K562 (cell line): ENCODE data around the gene DPH7. TPM values are rescaled to one million over a fixed set of nuclear protein-coding genes. Genes with fewer than 3 reads are reported as not detected.
A peak's percentile ranks its signal among the peaks of the same experiment; 100 is the strongest.

ENCODE experiments used
- DDX20 ChIP-seq: fragments of 450-650 bp; IDR thresholded peaks from 2 replicates; pipeline ENCODE4 v1.6.1; 2016; ENCODE audit warnings: missing genetic modification characterization, low read depth, mild to moderate bottlenecking, missing compliant biosample characterization, moderate library complexity
- FIP1L1 ChIP-seq: fragments of 200-400 bp; formaldehyde crosslinking; IDR thresholded peaks from 2 replicates; pipeline ENCODE4 v1.6.1; 2018; ENCODE audit warnings: mild to moderate bottlenecking, low read depth, low read length; ENCODE audit not compliant: poor library complexity, severe bottlenecking
- JUN ChIP-seq, 2 experiments: sonication (generic) in 1 of 2; formaldehyde crosslinking in 1 of 2; IDR thresholded peaks; 2 replicates each; pipeline versions ENCODE4 v1.6.1 to v1.8.0; 2012 to 2022; ENCODE audit warnings: borderline replicate concordance in 2 of 2, mild to moderate bottlenecking in 2 of 2, improper control_type of control experiment in 1 of 2, low read depth in 1 of 2, low read length in 1 of 2, missing genetic modification reagents in 1 of 2
- KLF1 ChIP-seq: fragments of 450-650 bp; IDR thresholded peaks from 2 replicates; pipeline ENCODE4 v1.6.1; 2016; ENCODE audit warnings: missing genetic modification characterization, missing compliant biosample characterization
- MGA ChIP-seq: fragments of 450-650 bp; IDR thresholded peaks from 2 replicates; pipeline ENCODE4 v1.6.1; 2016; ENCODE audit warnings: mild to moderate bottlenecking, moderate library complexity
- MITF ChIP-seq: IDR thresholded peaks from 2 replicates; pipeline ENCODE4 v1.6.1; 2014; ENCODE audit warnings: antibody characterized with exemption
- POLR2G ChIP-seq: fragments of 200-400 bp; formaldehyde crosslinking; IDR thresholded peaks from 2 replicates; pipeline ENCODE4 v1.6.1; 2017; ENCODE audit warnings: low read depth, mild to moderate bottlenecking, antibody characterized with exemption, low read length, moderate library complexity
- SNRNP70 ChIP-seq: fragments of 200-400 bp; formaldehyde crosslinking; optimal IDR thresholded peaks from 2 replicates; pipeline ENCODE3; 2017; ENCODE audit warnings: low read depth, low read length
- ZNF121 ChIP-seq: sonication (generic); formaldehyde crosslinking; conservative IDR thresholded peaks from 2 replicates; pipeline ENCODE4 v1.8.0; 2022; ENCODE audit warnings: missing genetic modification reagents
- ZNF717 ChIP-seq: fragments of 250-450 bp; sonication (Bioruptor Pico); IDR thresholded peaks from 2 replicates; pipeline ENCODE4 v1.5.0; 2021
- polyA plus RNA-seq, 8 experiments: library from polyadenylated mRNA; depleted of rRNA in 4 of 8; stranded (reverse) in 5 of 8; unstranded in 3 of 8; fragments of >200 nt; fragmentation: Nextera tagmentation in 2 of 8; fragmentation: Illumina TruSeq in 1 of 8; extraction: Ambion mirVana in 2 of 8; extraction: Trizol in 1 of 8; gene quantifications; 2 replicates each; pipeline versions ENCODE4 v1.2.1 to v1.2.3, GENCODE V29; 2011 to 2014; ENCODE audit warnings: inconsistent platforms in 1 of 8, missing spikeins in 1 of 8
- total RNA-seq, 7 experiments: library from RNA; depleted of rRNA in 6 of 7; stranded (reverse); fragments of >200 nt in 6 of 7; fragmentation: Illumina TruSeq in 2 of 7; extraction: Trizol in 2 of 7; gene quantifications; 2 replicates each; pipeline versions ENCODE4 v1.2.1 to v1.2.3, GENCODE V29; 2011 to 2021; ENCODE audit warnings: low replicate concordance in 1 of 7
- TF ChIP-seq, protein P1 (sequence below): IDR thresholded peaks from 2 replicates; pipeline ENCODE4 v1.6.1; 2016; ENCODE audit warnings: missing genetic modification characterization, missing compliant biosample characterization

DPH7 gene
- total and polyA plus RNA-seq, 9 of the 15 experiments (the other 6 are each of a cell fraction or from before 2014, with no cell fraction given), result 13.9 to 68.6 (median 41.3) TPM

GRCh38 chr9:137590469-137591383 is 12.0 kb upstream of the DPH7 start, which contains the start of gene ZMYND19 (continued):
- TF ChIP-seq MGA (peak; percentile 20; the same call in 1 of the 2 replicates), POLR2G (peak; percentile 82), ZNF121 (CRISPR knock-in tag) (no peak), SNRNP70 (no peak), ZNF717 (no peak), JUN (IDR thresholded peaks at IDR 0.05; ENCODE audit: borderline replicate concordance, low read depth, low read length) (no peak), JUN (CRISPR knock-in tag; IDR thresholded peaks at IDR 0.05; ENCODE audit: borderline replicate concordance) (no peak), MITF (no peak), FIP1L1 (no peak), DDX20 (no peak), KLF1 (tag) (no peak)
- TF ChIP-seq, protein P1, sequence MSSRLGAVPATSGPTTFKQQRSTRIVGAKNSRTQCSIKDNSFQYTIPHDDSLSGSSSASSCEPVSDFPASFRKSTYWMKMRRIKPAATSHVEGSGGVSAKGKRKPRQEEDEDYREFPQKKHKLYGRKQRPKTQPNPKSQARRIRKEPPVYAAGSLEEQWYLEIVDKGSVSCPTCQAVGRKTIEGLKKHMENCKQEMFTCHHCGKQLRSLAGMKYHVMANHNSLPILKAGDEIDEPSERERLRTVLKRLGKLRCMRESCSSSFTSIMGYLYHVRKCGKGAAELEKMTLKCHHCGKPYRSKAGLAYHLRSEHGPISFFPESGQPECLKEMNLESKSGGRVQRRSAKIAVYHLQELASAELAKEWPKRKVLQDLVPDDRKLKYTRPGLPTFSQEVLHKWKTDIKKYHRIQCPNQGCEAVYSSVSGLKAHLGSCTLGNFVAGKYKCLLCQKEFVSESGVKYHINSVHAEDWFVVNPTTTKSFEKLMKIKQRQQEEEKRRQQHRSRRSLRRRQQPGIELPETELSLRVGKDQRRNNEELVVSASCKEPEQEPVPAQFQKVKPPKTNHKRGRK (tag), result no peak
